Measurements from ENCODE around the gene ABCC1.
"Not testable (repeated sequence)": the region's sequence is repeated elsewhere in the genome, so short reads cannot be mapped to it uniquely, and the experiment has no call there.

Gene ABCC1

DNA sequence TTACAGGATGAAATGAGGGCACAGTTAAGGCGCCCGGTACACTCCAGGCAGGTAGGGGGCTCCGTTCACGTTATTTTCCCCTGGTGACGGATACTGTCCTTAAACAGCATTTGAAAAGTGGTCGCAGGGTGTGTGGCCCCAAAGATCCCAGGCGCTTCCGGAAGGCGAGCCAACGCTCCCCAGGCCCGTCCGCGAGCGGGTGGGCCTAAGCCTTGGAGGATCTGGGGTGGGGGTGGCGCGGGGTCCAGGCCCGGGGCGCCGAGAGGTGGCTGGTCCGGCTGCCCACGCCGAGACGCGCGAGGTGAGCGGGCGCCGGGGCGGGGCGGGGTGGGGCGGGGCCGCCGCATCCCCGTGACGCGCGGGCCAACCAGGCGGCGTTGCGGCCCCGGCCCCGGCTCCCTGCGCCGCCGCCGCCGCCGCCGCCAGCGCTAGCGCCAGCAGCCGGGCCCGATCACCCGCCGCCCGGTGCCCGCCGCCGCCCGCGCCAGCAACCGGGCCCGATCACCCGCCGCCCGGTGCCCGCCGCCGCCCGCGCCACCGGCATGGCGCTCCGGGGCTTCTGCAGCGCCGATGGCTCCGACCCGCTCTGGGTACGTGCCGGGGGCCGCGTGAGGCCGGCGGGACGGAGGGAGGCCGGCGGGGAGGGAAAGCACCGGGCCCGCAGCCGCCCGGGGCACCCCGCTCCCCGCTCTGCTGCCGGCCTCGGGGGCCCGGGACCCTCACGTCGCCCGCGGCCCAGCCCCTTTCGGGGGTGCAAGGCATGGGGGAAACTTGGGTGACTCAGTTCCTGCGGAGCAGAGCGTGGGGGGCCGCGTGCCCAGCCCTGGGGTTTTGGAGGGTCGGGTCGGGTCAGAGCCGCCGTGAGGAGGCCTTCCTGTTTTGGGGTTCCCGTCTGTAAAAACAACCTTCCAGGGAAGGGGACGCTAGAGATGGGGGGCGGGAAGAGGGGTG lies at the start of gene ABCC1:
TSS of gene ABCC1 (plus strand) at position 407 of the 951 bp plus-strand sequence. CDS start at position 543, 136 bp downstream.
- peak; percentile 62 for DNase-seq

DNA sequence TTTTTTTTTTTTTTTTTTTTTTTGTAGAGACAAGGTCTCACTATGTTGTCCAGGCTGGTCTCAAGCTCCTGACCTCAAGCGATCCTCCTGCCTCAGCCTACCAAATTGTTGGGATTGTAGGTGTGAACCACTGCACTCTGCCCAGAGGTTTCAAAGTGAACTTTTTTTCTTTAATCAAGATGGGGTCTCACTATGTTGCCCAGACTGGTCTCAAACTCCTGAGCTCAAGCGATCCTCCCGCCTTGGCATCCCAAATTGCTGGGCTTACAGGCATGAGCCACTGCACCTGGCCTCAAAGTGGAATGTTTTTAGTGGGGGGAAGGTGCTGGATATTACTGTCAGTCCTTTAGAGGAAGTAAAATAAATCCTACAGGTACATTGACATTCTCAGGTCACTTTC lies 49.1 kb upstream of the ABCC1 start:
- no peak for DNase-seq

DNA sequence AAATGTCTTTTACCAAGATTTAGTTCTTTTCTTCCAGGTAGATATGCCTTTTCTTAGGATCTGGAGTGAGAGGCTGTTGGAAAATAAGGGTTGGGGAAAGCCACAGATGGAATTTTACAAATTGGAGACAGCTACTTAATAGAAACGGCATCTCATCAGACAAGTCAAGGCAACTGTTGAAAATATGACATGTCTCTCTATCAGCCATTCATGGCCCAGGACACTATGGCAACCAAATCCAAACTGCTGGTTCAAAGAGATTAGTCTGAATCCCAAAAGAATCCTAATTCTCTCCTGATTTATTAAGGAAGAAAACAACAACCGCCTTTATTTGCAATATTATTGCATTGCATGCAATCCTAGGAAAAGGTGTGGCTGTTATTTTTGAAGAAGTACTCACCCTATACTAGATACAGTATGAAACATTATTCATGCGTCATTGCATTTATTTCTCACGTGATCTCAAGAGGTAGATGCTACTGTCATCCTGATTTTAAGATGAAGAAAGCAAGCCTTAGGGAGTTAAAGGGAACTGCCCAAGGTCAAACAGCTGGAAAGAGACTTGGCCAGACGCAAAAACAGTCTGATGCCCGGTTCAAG lies 48.4 kb upstream of the ABCC1 start:
- DNase-seq, result no peak

DNA sequence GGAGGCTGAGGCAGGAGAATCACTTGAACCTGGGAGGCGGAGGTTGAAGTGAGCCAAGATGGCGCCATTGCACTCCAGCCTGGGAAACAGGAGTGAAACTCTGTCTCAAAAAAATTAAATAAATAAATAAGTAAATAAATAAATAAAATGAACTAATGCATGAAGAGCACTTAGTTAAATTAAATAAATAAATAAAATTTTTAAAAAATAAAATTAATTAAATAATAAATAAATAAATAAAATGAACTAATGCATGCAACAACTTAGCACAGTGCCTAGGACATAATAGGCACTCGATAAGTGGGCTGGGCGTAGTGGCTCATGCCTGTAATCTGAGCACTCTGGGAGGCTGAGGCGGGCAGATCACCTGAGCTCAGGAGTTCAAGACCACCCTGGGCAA lies 45.5 kb upstream of the ABCC1 start:
- DNase-seq, result no peak

DNA sequence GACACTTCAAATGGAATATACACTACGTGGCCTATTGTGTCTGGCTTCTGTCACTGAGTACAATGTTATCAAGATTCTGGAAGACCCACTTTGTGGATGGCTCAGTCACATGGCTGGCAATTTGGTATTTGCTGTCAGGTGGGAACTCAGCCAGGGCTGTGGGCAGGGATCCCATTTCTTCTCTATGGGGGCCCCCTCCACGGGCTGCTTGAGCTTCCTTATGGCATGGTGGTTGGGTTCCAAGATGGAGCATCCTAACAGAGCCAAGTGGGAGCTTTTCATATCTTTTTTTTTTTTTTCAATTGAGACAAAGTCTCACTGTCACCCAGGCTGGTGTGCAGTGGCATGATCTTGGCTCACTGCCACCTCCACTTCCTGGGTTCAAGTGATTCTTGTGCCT lies 43.0 kb upstream of the ABCC1 start:
- no peak for DNase-seq

DNA sequence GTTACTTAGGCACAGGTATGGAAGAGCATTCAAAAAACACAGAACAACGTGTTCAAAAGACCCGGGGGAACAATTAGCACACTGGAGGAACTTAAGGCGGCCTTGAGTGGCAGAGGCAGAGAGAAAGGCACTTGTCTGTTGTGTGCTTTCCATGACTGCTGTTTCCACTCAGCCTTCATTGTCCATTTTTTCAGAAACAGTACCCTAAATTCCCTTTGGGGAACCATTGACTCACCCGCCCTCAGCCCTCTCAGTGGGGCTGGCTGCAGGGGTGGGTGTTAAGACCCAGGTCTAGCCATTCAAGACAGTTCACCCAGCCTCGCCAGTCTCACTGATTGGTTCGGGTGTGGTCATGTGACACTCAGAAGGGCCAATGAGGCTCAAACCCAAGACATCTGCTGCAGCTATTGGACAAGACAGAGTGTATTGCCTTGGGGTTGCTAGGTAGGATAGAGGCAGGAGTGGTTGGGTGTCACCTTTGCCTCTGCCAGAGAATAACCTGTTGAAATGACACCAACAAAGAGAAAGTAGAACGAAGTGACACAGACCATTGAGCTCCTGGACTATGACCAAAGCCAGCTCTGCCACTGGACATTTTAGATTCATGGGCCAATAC lies 41.4 kb upstream of the ABCC1 start:
- DNase-seq, result peak; percentile 30

DNA sequence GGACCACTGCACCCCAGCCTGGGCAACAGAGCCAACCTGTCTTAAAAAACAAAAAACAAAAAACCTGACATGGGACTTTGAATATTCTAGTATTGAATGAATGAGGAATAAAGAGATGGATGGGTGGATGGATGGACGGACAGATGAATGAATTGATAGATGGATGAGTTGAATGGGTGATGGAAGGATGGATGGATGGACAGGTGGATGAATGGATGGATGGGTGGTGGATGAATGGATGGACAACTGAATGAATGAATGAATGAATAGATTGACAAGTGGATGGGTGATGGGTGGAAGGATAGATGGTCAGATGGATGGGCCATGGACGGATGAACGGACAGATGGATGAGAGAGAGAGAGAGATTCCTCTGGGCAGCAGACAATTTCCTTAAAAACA lies 38.2 kb upstream of the ABCC1 start:
- no peak for DNase-seq

DNA sequence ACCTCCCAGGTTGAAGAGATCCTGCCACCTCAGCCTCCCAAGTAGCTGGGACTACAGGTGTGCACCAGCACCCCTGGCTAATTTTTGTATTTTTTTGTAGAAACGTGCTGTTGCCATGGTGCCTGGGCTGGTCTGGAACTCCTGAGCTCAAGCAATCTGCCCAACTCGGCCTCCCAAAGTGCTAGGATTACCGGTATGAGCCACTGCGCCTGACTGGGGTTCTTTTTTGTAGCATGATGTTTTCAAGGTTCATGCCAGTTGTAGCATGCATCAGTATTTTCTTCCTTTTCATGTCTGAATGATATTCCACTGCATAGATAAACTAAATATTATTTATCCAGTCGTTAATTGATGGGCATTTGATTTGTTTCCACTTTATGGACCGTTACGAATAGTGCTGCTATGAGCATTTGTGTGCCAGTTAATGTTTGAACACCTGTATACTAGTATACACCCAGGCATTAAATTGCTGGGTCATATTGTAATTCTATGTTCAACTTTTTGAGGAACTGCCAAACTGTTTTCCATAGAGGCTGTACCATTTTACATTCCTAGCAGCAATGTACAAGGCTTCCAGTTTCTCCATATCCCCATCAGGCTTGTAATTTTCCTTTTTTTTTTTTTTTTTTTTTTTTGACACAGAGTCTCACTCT lies 36.2 kb upstream of the ABCC1 start:
- no peak for DNase-seq

DNA sequence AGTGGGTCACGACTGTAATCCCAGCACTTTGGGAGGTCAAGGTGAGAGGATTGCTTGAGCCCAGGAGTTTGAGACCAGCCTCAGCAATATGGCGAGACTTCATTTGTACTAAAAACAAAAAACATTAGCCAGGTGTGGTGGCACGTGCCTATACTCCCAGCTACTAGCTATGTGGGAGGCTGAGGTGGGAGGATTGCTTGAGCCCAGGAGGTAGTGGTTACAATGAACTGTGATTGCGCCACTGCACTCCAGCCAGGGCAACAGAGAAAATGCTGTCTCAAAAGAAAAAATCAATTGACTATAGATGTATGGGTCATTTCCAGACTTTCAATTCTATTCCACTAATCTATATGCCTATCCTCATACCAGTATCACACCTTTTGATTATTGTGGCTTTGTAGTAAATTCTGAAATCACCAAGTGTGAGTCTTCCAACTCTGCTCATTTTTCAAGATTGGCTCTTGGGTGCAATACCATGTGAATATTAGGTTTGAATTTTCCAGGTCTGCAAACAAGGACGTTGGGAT lies 33.8 kb upstream of the ABCC1 start:
- DNase-seq, result peak; percentile 32

DNA sequence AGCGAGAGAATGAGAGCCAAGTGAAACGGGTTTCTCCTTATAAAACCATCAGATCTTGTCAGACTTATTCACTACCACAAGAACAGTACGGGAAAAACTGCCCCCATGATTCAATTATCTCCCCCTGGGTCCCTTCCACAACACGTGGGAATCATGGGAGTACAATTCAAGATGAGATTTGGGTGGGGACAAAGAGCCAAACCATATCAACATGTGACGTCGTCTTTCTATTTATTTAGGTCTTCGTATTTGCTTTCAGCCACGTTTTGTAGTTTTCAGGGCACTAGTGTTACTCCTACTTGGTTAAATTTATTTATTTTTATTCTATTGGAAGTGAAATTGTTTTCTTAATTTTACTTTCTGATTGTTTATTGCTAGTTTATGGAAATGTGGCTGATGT lies 33.1 kb upstream of the ABCC1 start:
- DNase-seq, result no peak

DNA sequence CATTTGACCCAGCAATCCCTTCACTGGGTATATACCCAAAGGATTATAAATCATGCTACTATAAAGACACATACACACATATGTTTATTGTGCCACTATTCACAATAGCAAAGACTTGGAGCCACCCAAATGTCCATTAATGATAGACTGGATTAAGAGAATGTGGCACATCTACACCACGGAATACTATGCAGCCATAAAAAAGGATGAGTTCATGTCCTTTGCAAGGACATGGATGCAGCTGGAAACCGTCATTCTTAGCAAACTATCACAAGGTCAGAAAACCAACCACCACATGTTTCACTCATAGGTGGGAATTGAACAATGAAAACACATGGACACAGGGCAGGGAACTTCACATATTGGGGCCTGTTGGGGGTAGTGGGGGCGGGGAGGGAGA lies 31.1 kb upstream of the ABCC1 start:
- DNase-seq, result not testable (repeated sequence)

DNA sequence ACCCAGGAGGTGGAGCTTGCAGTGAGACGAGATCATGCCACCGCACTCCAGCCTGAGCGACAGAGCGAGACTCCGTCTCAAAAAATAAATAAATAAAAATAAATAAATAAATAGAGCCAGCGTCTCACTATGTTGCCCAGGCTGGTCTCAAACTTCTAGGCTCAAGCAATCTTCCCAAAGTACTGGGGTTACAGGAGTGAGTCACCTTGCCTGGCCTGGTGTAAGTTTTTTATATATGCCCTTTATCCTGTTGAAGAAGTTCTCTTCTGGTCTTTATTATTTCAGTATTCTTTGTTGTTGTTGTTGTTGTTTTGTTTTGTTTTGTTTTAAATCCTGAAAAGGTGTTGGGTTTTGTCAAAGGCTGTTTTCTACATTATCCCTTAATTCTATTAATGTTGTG lies 30.1 kb upstream of the ABCC1 start:
- no peak for DNase-seq

DNA sequence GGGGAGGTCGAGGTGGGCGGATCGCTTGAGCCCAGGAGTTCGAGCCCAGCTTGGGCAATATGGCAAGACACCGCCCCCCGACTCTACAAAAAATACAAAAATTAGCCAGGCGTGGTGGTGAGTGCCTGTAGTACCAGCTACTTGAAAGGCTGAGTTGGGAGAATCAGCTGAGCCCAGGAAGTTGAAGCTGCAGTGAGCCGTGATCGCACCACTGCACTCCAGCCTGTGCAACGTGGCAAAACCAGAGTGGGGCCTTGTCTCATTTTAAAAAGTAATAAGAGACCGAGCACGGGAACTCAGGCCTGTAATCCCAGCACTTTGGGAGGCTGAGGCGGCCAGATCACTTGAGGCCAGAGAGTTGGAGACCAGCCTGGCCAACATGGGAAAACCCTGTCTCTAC lies 24.4 kb upstream of the ABCC1 start:
- DNase-seq, result no peak

DNA sequence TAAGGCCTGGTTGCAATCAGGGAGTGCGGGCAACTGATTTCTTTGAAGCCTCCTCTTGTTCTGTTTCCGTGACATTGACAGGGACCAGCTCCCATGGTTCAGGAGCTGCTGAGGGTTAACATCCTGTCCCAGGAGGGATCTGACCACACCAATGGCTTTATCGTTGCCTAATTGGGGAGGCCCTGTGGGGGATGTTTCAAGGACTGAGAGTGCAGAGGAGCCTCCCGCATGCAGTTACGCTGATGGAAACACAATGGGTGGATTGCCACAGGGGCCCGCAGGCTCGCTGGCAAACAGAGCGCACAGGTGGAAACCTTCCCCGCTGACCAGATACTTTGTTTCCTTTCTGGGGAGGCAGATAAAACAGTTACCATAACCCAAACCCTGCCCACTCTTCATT lies 23.8 kb upstream of the ABCC1 start:
- DNase-seq, result no peak

DNA sequence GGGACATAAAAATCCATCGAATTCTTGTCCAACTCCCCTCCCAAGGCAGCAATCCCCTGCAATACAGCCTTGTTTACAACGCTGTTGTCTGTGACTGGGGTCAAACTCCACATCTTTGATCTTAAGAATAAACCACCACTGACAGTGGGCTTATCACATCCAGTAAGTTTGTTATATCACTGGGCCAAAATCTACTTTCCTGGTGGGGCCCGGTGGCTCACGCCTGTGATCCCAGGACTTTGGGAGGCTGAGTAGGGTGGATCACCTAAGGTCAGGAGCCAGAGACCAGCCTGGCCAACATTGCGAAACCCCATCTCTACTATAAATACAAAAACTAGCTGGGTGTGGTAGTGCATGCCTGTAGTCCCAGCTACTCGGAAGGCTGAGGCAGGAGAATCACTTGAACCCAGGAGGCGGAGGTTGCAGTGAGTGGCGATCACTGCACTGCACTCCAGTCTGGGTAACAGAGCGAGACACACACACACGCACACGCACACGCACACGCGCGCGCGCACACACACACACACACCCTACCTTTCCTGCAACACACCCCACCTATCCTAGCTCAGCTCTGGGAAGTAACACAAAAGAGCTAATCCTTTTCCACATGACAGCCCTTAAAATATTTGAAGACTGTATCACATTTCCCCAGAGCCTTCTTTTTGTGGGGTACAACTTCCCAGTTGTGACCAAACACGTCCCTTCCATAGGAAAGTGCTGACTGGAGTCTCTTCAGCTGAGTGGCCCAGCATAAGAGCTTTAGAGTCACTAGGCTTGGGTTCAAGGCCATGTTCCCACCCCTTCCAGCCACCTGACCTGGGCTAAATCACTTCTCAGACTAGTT lies 20.9 kb upstream of the ABCC1 start:
- no peak for DNase-seq

DNA sequence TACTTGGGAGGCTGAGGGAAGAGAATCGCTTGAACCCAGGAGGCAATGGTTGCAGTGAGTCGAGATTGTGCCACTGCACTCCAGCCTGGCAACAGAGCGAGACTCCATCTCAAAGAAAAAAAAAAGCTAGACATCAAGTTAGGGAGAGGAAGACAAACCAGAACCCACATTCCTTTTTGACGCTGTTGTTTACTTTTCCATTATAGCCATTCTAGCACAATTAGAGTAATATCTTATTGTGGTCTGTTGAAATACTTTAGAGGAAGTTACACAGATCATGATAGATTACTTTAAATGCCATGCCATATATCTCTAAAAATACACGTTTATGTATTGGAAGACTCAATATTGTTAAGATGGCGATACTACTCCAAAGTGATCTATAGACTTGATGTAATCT lies 16.5 kb upstream of the ABCC1 start:
- no peak for DNase-seq

DNA sequence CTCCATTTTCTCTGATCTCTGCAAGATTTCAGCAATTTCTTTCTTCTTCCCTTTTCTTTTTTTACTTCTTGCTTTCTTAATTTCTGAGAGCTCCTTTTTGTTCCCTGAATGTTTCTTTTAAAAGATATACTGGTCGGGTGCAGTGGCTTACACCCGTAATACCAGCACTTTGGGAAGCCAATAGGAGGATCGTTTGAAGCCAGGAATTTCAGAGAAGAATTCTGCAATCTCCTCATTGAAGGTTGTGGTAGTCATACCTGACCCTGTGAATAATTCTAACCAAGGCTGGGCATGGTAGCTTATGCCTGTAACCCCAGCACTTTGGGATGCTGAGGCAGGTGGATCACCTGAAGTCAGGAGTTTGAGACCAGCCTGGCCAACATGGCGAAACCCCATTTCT lies 15.6 kb upstream of the ABCC1 start:
- no peak for DNase-seq

DNA sequence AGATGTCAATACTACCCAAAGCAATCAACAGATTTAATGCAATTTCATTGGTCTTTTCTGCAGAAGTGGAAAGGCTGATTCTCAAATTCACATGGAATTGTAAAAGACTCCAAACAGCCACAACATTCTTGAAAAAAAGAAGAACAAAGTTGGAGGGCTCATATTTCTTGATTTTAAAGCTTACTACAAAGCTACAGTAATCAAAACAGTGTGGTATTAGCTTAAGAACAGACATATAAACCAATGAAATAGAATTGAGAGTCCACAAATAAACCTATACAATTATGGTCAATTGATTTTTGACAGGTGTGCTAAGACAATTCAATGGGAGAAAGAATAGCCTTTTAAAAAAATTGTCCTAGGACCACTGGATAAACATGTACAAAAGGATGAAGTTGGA lies 14.4 kb upstream of the ABCC1 start:
- DNase-seq, result no peak

DNA sequence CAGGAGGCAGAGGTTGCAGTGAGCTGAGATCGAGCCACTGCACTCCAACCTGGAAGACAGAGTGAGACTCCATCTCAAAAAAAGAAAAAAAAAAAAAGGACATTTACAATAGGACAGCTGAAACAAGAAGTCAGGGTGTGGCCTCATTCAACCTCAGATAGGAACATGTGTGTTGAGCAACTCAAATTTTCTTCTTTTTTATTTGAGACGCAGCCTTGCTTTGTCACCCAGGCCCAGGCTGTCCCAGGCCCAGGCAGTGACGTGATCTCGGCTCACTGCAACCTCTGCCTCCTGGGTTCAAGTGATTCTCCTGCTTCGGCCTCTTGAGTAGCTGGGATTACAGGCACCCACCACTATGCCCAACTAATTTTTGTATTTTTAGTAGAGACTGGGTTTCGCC lies 12.6 kb upstream of the ABCC1 start:
- not testable (repeated sequence) for DNase-seq

DNA sequence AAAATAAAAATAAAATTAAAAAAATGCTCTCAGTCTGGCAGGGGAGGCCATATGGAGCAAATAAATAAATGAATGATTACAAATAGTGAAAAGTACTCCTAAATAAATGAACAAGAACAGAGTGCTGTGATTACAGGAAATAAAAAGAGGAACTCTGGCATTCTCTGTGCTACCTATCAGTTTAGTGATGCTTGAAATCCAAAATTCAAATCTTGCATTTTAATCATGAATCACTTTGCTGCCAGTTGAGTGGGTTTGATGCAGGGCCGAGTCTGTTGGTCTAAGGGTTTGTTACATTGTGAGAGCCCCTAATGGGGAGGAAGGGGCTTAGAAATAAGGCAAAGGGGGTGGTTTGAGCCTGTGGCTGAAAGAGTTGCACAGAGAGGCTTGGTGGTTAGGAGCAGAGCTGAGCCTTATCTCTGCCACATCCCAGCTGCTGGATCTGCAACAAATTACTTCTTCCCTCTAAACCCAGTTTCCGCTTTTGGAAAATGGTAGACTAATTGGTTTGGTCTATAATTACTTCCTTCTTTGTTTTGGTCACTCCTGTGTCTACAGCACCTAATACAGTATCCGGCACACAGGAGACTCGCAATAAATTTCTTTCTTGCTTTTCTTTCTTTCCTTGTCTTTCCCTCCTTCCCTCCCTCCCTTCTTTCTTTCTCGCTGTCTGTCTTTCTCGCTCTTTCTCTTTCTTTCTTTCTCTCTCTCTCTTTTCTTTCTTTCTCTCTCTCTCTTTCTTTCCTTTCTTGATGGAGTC lies 6.3 kb upstream of the ABCC1 start:
- no peak for DNase-seq

DNA sequence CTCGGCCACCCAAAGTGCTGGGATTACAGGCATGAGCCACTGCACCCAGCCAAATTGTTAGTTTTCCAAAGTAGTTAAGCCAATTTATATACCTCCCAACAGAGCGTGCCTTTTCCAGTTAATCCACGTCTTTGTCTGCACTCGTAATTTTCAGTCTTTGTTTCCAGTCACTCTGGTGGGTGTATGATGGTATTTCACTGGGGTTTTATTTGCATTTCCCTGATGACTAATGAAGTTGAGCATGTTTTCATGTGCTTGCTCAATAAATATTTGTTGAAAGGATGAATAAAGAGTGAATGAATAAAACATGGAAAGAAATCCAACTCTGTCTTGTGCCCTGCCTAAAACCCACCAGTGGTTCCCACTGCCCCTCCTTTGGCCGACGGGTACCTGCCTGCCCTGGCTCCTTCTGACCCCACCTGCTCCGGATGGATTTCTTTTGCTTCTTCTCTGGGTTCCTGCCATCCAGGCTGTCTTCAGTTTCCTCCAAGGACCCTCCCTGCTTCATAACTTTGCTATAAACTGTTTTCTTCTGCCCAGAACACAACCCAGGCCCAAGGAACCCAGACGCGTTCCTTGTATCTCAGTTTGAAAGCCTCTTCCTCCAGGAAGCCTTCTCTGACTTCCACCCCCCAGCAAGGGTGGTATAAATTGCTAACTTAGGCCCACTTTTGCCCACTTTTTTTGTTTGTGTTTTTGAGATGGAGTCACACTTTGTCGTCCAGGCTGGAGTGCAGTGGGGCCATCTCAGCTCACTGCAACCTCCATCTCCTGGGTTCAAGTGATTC lies 3.0 kb upstream of the ABCC1 start:
- DNase-seq, result no peak

Data from activated CD4-positive, alpha-beta T cell treated with anti-CD3 and anti-CD28 coated beads, Interleukin-2, Interleukin-6, amounts not matched to agents 100 ng/mL and 50 ng/mL, durations not matched to agents 16 hours and 8 hours (primary cell).